ENCODE measurements around the gene CBFA2T2. TPM values are rescaled to one million over a fixed set of nuclear protein-coding genes. Genes with fewer than 3 reads are reported as not detected.

CBFA2T2 gene
- total and polyA plus RNA-seq, 2 donors (not counting 1 experiment from before 2014, with no cell fraction given), result 26.9 to 30.0 TPM

DNA sequence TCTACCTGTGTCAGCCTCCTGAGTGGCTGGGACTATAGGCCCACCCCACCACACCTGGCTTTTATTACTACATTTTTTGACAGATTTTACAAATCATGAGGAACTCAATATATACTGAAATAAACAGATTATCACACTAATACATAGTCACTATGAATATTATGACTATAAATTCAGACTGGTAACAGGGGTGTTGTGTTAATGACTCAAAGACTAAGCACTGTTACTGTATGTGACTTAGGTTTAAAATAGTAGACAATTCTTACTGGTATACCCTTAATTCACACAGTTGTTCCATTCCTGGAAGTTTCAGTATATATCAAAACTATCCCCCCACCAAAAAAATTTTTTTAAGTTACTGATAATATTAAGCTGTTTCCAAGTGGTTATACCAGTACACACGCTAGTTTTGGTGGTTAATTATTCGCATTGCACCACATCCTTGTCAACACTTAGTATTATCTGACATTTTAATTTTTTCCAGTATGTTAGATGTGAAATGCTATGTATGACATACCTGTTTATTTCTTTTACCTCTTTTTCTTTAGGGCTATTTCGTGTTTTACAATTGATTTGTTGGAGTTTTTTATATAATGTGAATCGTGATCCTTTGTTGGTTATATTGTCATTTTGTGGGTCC, 137.8 kb downstream of the CBFA2T2 start:
- Histone ChIP-seq H3K9ac (ENCODE audit: low read length) (no peak overlapping the region), H3K4me1 (ENCODE audit: control insufficient read depth in 2 of 2, insufficient read depth in 2 of 2, low read length in 2 of 2) (peaks cover 7 to 8% of the 10 kb centered on the region in 2 donors), H3K4me3 (ENCODE audit: control extremely low read depth in 1 of 5, extremely low read depth in 1 of 5, insufficient read depth in 1 of 5, low read depth in 2 of 5, low read length in 4 of 5) (no peak overlapping the region), H3K27ac (ENCODE audit: low read length in 2 of 2) (no peak overlapping the region), H3K27me3 (replicated peaks in 1 of 4; ENCODE audit: control extremely low read depth in 1 of 4, control insufficient read depth in 3 of 4, insufficient read depth in 4 of 4, low read length in 3 of 4) (no peaks in the 10 kb centered on the region), H4K20me1 (ENCODE audit: control insufficient read depth, insufficient read depth, low read length, poor library complexity, severe bottlenecking) (no peaks in the 10 kb centered on the region), H3K79me2 (ENCODE audit: control insufficient read depth, insufficient read depth, low read length) (peaks cover 3% of the 10 kb centered on the region), H2AFZ (ENCODE audit: insufficient read depth, low read depth, low read length, poor library complexity, severe bottlenecking) (no peak overlapping the region), H3K36me3 (replicated peaks in 1 of 2; ENCODE audit: control extremely low read depth in 1 of 2, control insufficient read depth in 1 of 2, extremely low read depth in 1 of 2, insufficient read depth in 2 of 2, low read length in 1 of 2) (peaks cover 1 to 48% of the 10 kb centered on the region in 2 experiments), H3K4me2 (replicated peaks; ENCODE audit: low read depth, low read length, poor library complexity, severe bottlenecking) (no peak overlapping the region), H3K9me3 (ENCODE audit: control extremely low read depth in 1 of 3, control insufficient read depth in 2 of 3, insufficient read depth in 1 of 3, low read length in 2 of 3) (peaks cover 0 to 4% (median 0%) of the 10 kb centered on the region in 3 donors)
- H3K4me1 Mint-ChIP-seq, result peaks cover 14% of the 10 kb centered on the region
- no peak overlapping the region for H3K27ac Mint-ChIP-seq
- no peaks in the 10 kb centered on the region for H3K27me3 Mint-ChIP-seq
- ChIA-PET POLR2A (no interaction called here), CTCF (interaction anchor here (0.6 to 1.2 kb wide), 2 partner anchors 40 to 166 kb away, joined by 3 to 4 read pairs; no protein-coding TSS in a partner anchor)
- ATAC-seq (ENCODE audit: low read depth), result no peak
- no peak for TF ChIP-seq EZH2 (IDR thresholded peaks at IDR 0.05; ENCODE audit: borderline replicate concordance, insufficient read depth, low read depth, low read length, poor library complexity, severe bottlenecking)
- TF ChIP-seq CTCF (IDR thresholded peaks at IDR 0.05), result no peak
- H3K9me3 Mint-ChIP-seq (ENCODE audit: insufficient read depth), result no peaks in the 10 kb centered on the region
- DNase-seq, result no peak
- WGBS (ENCODE audit: insufficient coverage), result no CpG with 5 or more reads among the region's 4 CpGs
- no peak overlapping the region for H3K4me3 Mint-ChIP-seq
- intact Hi-C loops (cut with micrococcal nuclease), result no loop called here

DNA sequence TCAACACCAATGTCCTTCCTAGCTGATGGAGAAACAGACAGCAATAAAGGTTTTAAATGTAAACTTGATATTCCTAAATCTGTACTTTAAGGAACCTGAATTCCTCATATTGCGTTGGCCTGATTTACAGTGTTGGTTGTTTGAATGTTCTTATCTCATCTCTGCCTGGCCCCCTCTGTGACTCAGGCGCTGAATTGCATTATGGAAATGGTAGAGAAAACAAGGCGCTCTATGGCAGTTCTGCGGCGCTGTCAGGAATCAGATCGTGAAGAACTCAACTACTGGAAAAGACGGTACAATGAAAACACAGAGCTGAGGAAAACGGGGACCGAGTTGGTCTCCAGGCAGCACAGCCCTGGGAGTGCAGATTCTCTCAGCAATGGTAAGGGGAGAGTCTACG, 139.6 kb downstream of the CBFA2T2 start:
- no peaks in the 10 kb centered on the region for H3K9me3 ChIP-seq (ENCODE audit: control extremely low read depth in 1 of 3, control insufficient read depth in 2 of 3, insufficient read depth in 1 of 3, low read length in 2 of 3)
- H3K27ac ChIP-seq (ENCODE audit: low read length in 2 of 2), result no peak overlapping the region
- ChIA-PET CTCF (no interaction called here), POLR2A (no interaction called here)
- TF ChIP-seq EZH2 (IDR thresholded peaks at IDR 0.05; ENCODE audit: borderline replicate concordance, insufficient read depth, low read depth, low read length, poor library complexity, severe bottlenecking) (no peak), CTCF (IDR thresholded peaks at IDR 0.05) (no peak)
- H3K27ac Mint-ChIP-seq, result no peak overlapping the region
- no peaks in the 10 kb centered on the region for H4K20me1 ChIP-seq (ENCODE audit: control insufficient read depth, insufficient read depth, low read length, poor library complexity, severe bottlenecking)
- no peak overlapping the region for H2AFZ ChIP-seq (ENCODE audit: insufficient read depth, low read depth, low read length, poor library complexity, severe bottlenecking)
- H3K27me3 Mint-ChIP-seq, result no peaks in the 10 kb centered on the region
- no peak overlapping the region for H3K4me2 ChIP-seq (replicated peaks; ENCODE audit: low read depth, low read length, poor library complexity, severe bottlenecking)
- no peak overlapping the region for H3K4me3 Mint-ChIP-seq
- peaks cover 3% of the 10 kb centered on the region for H3K79me2 ChIP-seq (ENCODE audit: control insufficient read depth, insufficient read depth, low read length)
- no peaks in the 10 kb centered on the region for H3K9me3 Mint-ChIP-seq (ENCODE audit: insufficient read depth)
- 98% methylated on average over 9 of the region's 10 CpGs for WGBS (ENCODE audit: insufficient coverage)
- peaks cover 3 to 4% of the 10 kb centered on the region in 2 donors for H3K4me1 ChIP-seq (ENCODE audit: control insufficient read depth in 2 of 2, insufficient read depth in 2 of 2, low read length in 2 of 2)
- H3K36me3 ChIP-seq (replicated peaks in 1 of 2; ENCODE audit: control extremely low read depth in 1 of 2, control insufficient read depth in 1 of 2, extremely low read depth in 1 of 2, insufficient read depth in 2 of 2, low read length in 1 of 2), result peaks cover 1 to 39% of the 10 kb centered on the region in 2 experiments
- DNase-seq (no peak), ATAC-seq (ENCODE audit: low read depth) (no peak)
- H3K27me3 ChIP-seq (replicated peaks in 1 of 4; ENCODE audit: control extremely low read depth in 1 of 4, control insufficient read depth in 3 of 4, insufficient read depth in 4 of 4, low read length in 3 of 4), result no peaks in the 10 kb centered on the region
- no peak overlapping the region for H3K9ac ChIP-seq (ENCODE audit: low read length)
- intact Hi-C loops (cut with micrococcal nuclease), result no loop called here
- H3K4me3 ChIP-seq (ENCODE audit: control extremely low read depth in 1 of 5, extremely low read depth in 1 of 5, insufficient read depth in 1 of 5, low read depth in 2 of 5, low read length in 4 of 5), result no peak overlapping the region
- peaks cover 4% of the 10 kb centered on the region for H3K4me1 Mint-ChIP-seq

Data from B cell (primary cell).